Measurements from ENCODE around the gene FGR. TPM values are rescaled to one million over a fixed set of nuclear protein-coding genes. Genes with fewer than 3 reads are reported as not detected.

Gene FGR
- total RNA-seq, 2 experiments from 2014 or later = 0.51 to 0.56 TPM

- no peaks in the 10 kb centered on the region for H3K36me3 Mint-ChIP-seq (ENCODE audit: low read depth)
- DNase-seq (no peak), ATAC-seq (no peak)
- ChIA-PET CTCF (interaction anchor here (0.9 to 15.1 kb wide), 4 partner anchors 12 to 164 kb away, joined by 3 to 178 read pairs (median 4); no protein-coding TSS in a partner anchor), POLR2A (interaction anchor here (1.3 kb wide), 1 partner anchor 60 kb away, joined by 3 read pairs; no protein-coding TSS in a partner anchor)
- no peak overlapping the region for H3K27ac Mint-ChIP-seq
- peaks cover 4% of the 10 kb centered on the region for H3K27me3 Mint-ChIP-seq
- intact Hi-C loops (cut with micrococcal nuclease) = no loop called here
- no peak for TF ChIP-seq CTCF (IDR thresholded peaks at IDR 0.05)
- H3K4me3 Mint-ChIP-seq = no peak overlapping the region
- H3K4me1 Mint-ChIP-seq (ENCODE audit: low read depth) = peaks cover 18% of the 10 kb centered on the region
- H3K9me3 Mint-ChIP-seq = no peaks in the 10 kb centered on the region
These were observed 59.1 kb downstream of the FGR start for GRCh38 chr1:27575840-27576331.

GRCh38 chr1:27574871-27575831 is 59.8 kb downstream of the FGR start:
- ATAC-seq = no peak
- POLR2A ChIA-PET = no interaction called here
- CTCF ChIA-PET = interaction anchor here (0.9 to 15.1 kb wide), 4 partner anchors 11 to 163 kb away, joined by 3 to 178 read pairs (median 4); no protein-coding TSS in a partner anchor

GRCh38 chr1:27574001-27574781 is 60.8 kb downstream of the FGR start:
- H3K9me3 Mint-ChIP-seq = no peaks in the 10 kb centered on the region
- POLR2A ChIA-PET = no interaction called here
- no peak overlapping the region for H3K27ac Mint-ChIP-seq
- DNase-seq = no peak
- intact Hi-C loops (cut with micrococcal nuclease) = no loop called here
- H3K4me1 Mint-ChIP-seq (ENCODE audit: low read depth) = peaks cover 17% of the 10 kb centered on the region
- H3K4me3 Mint-ChIP-seq = no peak overlapping the region
- no peak for ATAC-seq
- peaks cover 4% of the 10 kb centered on the region for H3K27me3 Mint-ChIP-seq
- CTCF ChIA-PET = interaction anchor here (0.9 to 15.1 kb wide), 4 partner anchors 19 to 95 kb away, joined by 3 to 178 read pairs (median 5); no protein-coding TSS in a partner anchor
- no peaks in the 10 kb centered on the region for H3K36me3 Mint-ChIP-seq (ENCODE audit: low read depth)
- no peak for TF ChIP-seq CTCF (IDR thresholded peaks at IDR 0.05)

More at GRCh38 chr1:27574871-27575831, 59.8 kb downstream of the FGR start:
- Mint-ChIP-seq H3K4me3 (no peak overlapping the region), H3K36me3 (ENCODE audit: low read depth) (no peaks in the 10 kb centered on the region), H3K9me3 (no peaks in the 10 kb centered on the region), H3K27ac (no peak overlapping the region), H3K27me3 (peaks cover 4% of the 10 kb centered on the region), H3K4me1 (ENCODE audit: low read depth) (peaks cover 18% of the 10 kb centered on the region)
- intact Hi-C loops (cut with micrococcal nuclease) = no loop called here
- no peak for TF ChIP-seq CTCF (IDR thresholded peaks at IDR 0.05)
- DNase-seq = no peak

- Mint-ChIP-seq H3K9me3 (no peaks in the 10 kb centered on the region), H3K27me3 (peaks cover 4% of the 10 kb centered on the region), H3K4me1 (ENCODE audit: low read depth) (peaks cover 24% of the 10 kb centered on the region), H3K4me3 (no peak overlapping the region), H3K27ac (no peak overlapping the region), H3K36me3 (ENCODE audit: low read depth) (no peaks in the 10 kb centered on the region)
- CTCF ChIA-PET = interaction anchor here (0.9 to 15.1 kb wide), 3 partner anchors 18 to 96 kb away, joined by 3 to 178 read pairs (median 3); no protein-coding TSS in a partner anchor
- POLR2A ChIA-PET = interaction anchor here (0.6 to 2.0 kb wide), 2 partner anchors 10 to 23 kb away, joined by 3 to 5 read pairs; no protein-coding TSS in a partner anchor
- TF ChIP-seq CTCF (IDR thresholded peaks at IDR 0.05) = no peak
- intact Hi-C loops (cut with micrococcal nuclease) = no loop called here
- DNase-seq = no peak
- no peak for ATAC-seq
These were observed 62.1 kb downstream of the FGR start for GRCh38 chr1:27572679-27573426.
